NCI-H526 (cell line): ENCODE measurements around the gene TRNAU1AP.
"Not testable (repeated sequence)": the region's sequence is repeated elsewhere in the genome, so short reads cannot be mapped to it uniquely, and the experiment has no call there.

ENCODE experiments used
- DNase-seq, 2 experiments: peaks; one replicate each; lab custom pipeline; 2025; lab: John Stamatoyannopoulos, UW

TRNAU1AP gene

DNA sequence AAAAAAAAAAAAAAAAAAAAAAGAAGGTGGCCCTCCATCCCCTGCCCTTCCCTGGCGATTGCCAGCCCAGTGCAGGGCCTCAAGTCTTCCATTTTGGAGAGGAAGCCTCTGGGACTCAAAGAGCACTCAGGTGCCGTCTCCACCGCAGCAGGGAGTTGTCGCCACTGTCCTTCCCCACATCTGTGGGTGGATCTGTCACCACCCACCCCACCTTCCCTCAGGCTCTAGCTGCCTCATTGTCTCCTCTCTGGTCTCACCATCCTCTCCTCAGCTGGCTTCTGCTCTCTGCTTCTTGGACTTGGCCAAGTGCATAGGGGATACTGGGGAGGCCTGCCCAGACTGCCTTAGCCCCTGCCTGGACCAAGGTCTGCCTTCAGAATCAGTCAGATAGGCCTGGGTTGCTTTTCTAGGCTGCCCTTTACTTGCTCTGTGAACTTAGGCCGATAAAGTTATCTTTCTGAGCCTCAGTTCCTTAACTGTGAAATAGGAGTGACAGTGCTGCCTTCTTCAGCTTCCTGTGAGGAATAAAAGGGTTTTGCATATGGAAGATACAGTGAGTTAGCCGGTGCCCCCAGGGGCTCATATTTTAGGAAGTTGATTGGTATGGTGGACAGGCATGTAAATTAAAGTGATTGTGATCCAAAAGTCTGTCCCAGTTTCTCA is 31.3 kb upstream of the TRNAU1AP start:
- DNase-seq: peak; percentile 51 to 74

GRCh38 chr1:28522537-28522936 is 30.3 kb upstream of the TRNAU1AP start:
- DNase-seq: not testable (repeated sequence)

DNA sequence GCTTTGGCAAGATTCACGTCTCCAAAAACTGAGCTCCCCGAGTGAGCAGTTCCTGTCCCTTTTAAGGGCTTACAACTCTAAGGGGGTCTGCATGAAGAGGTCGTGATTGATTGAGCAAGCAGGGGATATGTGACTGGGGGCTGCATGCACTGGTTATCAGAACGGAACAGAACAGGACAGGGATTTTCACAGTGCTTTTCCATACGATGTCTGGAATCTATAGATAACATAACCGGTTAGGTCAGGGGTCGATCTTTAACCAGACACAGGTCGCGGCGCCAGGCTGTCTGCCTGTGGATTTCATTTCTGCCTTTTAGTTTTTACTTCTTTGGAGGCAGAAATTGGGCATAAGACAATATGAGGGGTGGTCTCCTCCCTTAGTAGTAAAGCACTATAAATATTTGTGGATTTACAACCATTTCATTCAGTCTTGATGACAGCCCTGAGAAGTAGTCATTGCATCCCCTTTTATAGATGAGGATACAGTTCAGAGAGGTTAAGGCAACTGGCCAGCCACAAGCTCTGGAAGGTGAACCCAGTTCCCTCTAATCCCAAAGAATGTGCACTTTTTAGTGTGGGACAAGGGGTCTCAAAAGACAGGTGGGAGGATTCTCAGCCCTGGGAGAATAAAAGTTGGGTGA is 27.8 kb upstream of the TRNAU1AP start:
- not testable (repeated sequence) for DNase-seq

- DNase-seq: no peak
These were observed 26.0 kb upstream of the TRNAU1AP start for GRCh38 chr1:28526886-28527285.

DNA sequence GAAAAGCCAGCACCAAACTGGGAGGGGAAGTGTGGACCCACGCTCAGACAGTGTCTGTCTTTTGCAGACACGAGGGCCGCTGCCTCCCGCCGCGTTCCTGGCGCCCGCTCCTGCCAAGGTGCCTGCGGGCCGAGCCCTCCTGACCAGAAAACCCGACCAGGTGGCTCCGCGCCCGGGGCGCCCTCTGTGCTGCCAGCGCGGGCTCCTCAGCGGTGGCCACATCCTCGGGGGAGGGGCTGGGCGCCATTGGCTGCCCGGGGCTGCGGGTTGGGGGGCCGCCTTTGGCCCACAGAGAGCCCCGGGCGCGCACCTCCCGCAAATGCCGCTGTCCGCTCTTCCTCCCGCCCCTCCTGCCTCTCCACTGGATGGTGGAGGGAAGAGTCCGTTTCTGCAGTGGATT is 22.4 kb upstream of the TRNAU1AP start:
- no peak for DNase-seq

DNA sequence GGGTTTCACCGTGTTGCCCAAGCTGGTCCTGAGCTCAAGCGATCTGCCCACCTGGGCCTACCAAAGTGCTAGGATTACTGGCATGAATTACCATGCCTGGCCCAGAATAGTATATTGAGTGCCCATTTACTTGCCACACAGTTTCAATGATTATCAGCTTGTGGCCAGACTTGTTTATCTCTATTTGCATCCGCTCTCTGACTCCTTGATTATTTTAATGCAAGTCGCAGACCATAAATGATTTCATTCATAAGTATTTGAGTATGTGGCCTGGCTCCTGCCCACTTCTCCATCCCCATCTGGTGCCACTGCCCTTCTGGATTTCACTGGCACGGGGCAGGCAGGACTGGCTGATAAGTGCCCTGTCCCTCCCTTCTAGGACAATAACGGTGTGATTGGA is 18.2 kb upstream of the TRNAU1AP start:
- no peak for DNase-seq

DNA sequence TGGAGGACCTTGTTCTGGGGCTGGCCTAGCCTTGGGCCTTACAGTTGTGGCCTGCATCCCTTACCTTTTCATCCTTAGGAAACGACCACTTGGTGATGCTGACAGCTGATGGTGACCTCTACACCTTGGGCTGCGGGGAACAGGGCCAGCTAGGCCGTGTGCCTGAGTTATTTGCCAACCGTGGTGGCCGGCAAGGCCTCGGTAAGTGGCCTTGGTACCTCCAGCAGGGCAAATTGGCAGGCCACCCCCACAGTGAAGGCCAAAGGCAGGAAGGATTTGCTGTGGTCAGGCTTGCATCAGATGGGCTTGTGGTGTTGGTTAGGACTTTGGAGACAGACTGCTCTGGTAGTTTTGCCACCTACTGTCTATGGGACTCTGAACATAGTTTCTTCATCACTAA is 17.7 kb upstream of the TRNAU1AP start:
- DNase-seq: no peak

DNA sequence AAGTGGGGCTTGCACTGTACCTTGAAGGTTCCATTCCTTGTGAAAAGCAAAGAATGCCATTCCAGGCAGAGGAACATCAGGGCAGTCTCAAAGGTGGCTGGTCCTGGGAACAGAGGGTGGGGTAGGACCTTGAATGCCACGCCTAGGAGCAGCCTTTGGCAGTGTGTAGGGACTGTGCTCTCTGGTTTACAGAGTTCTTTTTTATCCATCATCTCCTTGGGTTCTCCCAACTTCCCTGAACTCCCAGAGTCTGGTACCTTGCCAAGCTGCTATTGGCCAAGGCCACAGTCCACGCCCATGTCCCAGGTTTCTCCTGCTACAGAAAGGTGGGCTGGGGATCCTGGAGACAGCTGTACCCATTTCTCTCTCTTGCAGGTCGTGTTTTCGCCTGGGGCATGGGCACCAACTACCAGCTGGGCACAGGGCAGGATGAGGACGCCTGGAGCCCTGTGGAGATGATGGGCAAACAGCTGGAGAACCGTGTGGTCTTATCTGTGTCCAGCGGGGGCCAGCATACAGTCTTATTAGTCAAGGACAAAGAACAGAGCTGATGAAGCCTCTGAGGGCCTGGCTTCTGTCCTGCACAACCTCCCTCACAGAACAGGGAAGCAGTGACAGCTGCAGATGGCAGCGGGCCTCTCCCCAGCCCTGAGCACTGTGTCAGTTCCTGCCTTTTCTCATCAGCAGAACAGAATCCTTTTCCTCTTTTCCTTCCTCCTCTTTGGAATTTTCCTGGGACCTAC is 15.3 kb upstream of the TRNAU1AP start:
- DNase-seq: no peak

GRCh38 chr1:28538286-28538685 is 14.6 kb upstream of the TRNAU1AP start:
- no peak for DNase-seq

GRCh38 chr1:28540651-28541050 is 12.2 kb upstream of the TRNAU1AP start:
- no peak for DNase-seq

GRCh38 chr1:28541414-28542015 is 11.4 kb upstream of the TRNAU1AP start:
- not testable (repeated sequence) for DNase-seq

- no peak for DNase-seq
These were observed 7.6 kb upstream of the TRNAU1AP start for GRCh38 chr1:28545246-28545628.

- no peak for DNase-seq
These were observed 4.6 kb upstream of the TRNAU1AP start for GRCh38 chr1:28548318-28548717.

DNA sequence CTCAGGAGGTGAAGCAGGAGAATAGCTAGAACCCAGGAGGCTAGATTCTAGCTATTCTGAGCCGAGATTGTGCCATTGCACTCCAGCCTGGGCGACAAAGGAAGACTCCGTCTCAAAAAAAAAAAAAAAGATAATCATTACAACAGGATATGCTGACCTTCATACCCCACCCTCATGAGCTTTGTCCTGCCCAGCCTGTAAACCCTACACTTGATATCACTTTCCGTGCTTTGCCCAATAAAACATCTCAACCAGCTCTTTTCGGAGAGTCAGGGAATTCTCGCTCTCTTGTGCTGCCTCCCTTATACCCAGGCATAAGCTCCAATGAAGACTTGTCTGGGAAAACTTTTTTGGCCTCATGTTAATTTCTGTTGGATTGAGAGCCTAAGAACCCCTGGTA is 1.5 kb upstream of the TRNAU1AP start:
- no peak for DNase-seq

DNA sequence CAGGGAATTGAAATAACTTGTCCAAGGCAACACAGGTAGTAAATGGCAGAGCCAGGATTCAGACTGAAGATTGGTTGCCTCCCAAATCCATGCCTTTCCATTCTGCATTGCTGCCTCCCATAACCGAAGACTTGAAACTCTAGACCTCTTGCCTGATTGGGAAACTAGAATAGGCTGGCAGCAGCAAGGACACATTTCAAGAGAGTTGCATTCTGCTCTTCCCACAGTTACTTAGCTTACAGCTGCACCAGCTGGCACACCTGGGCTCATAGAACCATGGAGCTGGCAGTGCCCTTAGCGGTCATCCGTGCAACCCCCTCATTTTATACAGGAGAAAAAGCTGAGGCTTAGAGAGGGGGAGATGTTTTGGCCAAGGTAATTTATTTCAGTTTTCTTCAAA is 8.0 kb downstream of the TRNAU1AP start:
- DNase-seq: no peak

- no peak for DNase-seq
These were observed 11.4 kb downstream of the TRNAU1AP start for GRCh38 chr1:28564310-28564709.

DNA sequence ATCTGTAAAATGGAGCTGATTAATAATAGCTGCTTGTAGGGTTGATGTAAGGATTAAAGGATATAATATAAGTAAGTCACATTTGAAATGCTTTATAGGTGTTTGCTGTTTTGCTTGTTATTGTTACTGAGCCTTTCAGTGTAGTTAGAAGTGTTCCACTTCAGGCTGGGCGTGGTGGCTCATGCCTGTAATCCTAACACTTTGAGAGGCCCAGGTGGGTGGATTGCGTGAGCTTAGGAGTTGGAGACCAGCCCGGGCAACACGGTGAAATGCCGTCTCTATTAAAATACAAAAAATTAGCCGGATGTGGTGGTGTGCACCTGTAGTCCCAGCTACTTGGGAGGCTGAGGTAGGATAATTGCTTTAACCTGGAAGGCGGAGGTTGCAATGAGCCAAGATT is 12.2 kb downstream of the TRNAU1AP start:
- no peak for DNase-seq

DNA sequence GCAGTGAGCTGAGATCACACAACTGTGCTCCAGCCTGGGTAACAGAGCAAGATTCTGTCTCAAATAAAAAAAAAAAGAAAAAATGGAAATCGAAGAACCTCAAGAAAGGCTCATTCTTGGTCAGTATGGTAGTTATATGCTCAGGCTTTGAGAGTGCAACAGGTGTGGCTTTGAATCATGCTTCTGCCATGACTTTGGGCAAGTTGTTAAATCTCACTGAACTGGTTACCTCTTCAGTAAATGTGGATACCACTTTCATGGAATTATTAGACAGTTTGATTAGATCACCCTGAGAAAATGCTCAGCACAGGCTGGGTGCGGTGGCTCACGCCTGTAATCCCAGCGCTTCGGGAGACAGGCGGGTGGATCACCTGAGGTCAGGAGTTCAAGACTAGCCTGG is 12.8 kb downstream of the TRNAU1AP start:
- DNase-seq: no peak

GRCh38 chr1:28566931-28567330 is 14.0 kb downstream of the TRNAU1AP start:
- DNase-seq: no peak

- DNase-seq: no peak
These were observed 19.0 kb downstream of the TRNAU1AP start for GRCh38 chr1:28571911-28572310.

DNA sequence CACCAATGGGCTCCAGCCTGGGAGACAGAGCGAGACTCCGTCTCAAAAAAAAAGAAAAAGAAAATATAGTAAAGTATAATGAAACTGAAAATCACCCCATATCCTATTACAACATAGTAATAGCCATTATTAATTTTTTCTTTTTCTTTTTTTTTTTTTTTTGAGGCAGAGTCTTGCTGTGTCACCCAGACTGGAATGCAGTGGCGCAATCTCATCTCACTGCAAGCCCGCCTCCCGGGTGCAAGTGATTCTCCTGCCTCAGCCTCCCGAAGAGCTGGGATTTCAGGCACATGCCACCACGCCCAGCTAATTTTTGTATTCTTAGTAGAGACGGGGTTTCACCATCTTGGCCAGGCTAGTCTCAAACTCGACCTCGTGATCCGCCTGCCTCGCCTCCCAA is 20.0 kb downstream of the TRNAU1AP start:
- DNase-seq: not testable (repeated sequence)

GRCh38 chr1:28573564-28573963 is 20.7 kb downstream of the TRNAU1AP start:
- DNase-seq: no peak
